Common myeloid progenitor, CD34-positive (primary cell): ENCODE data around the gene CYFIP2.
A peak's percentile ranks its signal among the peaks of the same experiment; 100 is the strongest.

Experiments
- CTCF ChIA-PET: fragments of 350-600 bp; sonication (Branson Sonifier 250); formaldehyde crosslinking; loops from one replicate; lab custom pipeline; 2021; ENCODE audit warnings: antibody characterized with exemption; lab: Charles Lee
- POLR2A ChIA-PET: fragments of 350-600 bp; sonication (Branson Sonifier 250); formaldehyde crosslinking; loops from one replicate; lab custom pipeline; 2021; ENCODE audit warnings: antibody characterized with exemption; lab: Charles Lee
- DNase-seq, 3 donors: peaks; one replicate each; pipeline versions ENCODE4 v3.0.0 to v3.0.0-alpha.2; 2013
- H3K27ac ChIP-seq, 2 experiments: 1 replicate in 1 of 2; 2 replicates in 1 of 2; pipeline ENCODE4 v1.7.0; 2013; ENCODE audit warnings: inconsistent platforms in 2 of 2, low read length in 2 of 2, mild to moderate bottlenecking in 2 of 2, low read depth in 1 of 2, moderate library complexity in 1 of 2; ENCODE audit not compliant: severe bottlenecking in 2 of 2, insufficient read depth in 1 of 2, poor library complexity in 1 of 2
- H3K27me3 ChIP-seq, 5 experiments: replicated peaks in 2 of 5; 1 replicate in 3 of 5; 2 replicates in 2 of 5; pipeline versions ENCODE4 v1.6.1 to v1.7.0; 2013; ENCODE audit warnings: low read length in 4 of 5, mild to moderate bottlenecking in 2 of 5, moderate library complexity in 2 of 5, inconsistent platforms in 1 of 5; ENCODE audit not compliant: insufficient read depth in 5 of 5, control insufficient read depth in 4 of 5
- H3K36me3 ChIP-seq, 4 experiments: 1 replicate in 2 of 4; 2 replicates in 2 of 4; pipeline versions ENCODE4 v1.6.1 to v1.7.0; 2013; ENCODE audit warnings: low read length in 3 of 4, control low read depth in 1 of 4, mild to moderate bottlenecking in 1 of 4; ENCODE audit not compliant: control insufficient read depth in 4 of 4, insufficient read depth in 4 of 4
- H3K4me1 ChIP-seq, 4 experiments: 1 replicate in 3 of 4; 2 replicates in 1 of 4; pipeline versions ENCODE4 v1.6.1 to v1.7.1; 2013; ENCODE audit warnings: low read length in 3 of 4, mild to moderate bottlenecking in 3 of 4, control low read depth in 1 of 4, inconsistent platforms in 1 of 4, moderate library complexity in 1 of 4; ENCODE audit not compliant: control insufficient read depth in 4 of 4, insufficient read depth in 4 of 4; ENCODE audit errors: control extremely low read depth in 1 of 4
- H3K4me3 ChIP-seq, 7 experiments: 1 replicate in 4 of 7; 2 replicates in 3 of 7; pipeline versions ENCODE4 v1.5.1 to v1.7.0; 2013; ENCODE audit warnings: mild to moderate bottlenecking in 7 of 7, low read length in 6 of 7, moderate library complexity in 6 of 7, inconsistent platforms in 2 of 7, low read depth in 2 of 7, control low read depth in 1 of 7; ENCODE audit not compliant: insufficient read depth in 4 of 7, control insufficient read depth in 1 of 7; ENCODE audit errors: extremely low read depth in 1 of 7
- H3K9me3 ChIP-seq, 5 experiments: 1 replicate in 4 of 5; 2 replicates in 1 of 5; pipeline versions ENCODE4 v1.6.1 to v1.7.1; 2013; ENCODE audit warnings: low read length in 4 of 5, mild to moderate bottlenecking in 2 of 5, inconsistent platforms in 1 of 5, low read depth in 1 of 5, moderate library complexity in 1 of 5; ENCODE audit not compliant: control insufficient read depth in 4 of 5, insufficient read depth in 2 of 5; ENCODE audit errors: control extremely low read depth in 1 of 5
- WGBS: methylation state at CpG from one replicate; pipeline ENCODE4 v1.1.5; 2013; ENCODE audit not compliant: insufficient coverage; 5-methylcytosine and 5-hydroxymethylcytosine counted together

Gene CYFIP2

DNA sequence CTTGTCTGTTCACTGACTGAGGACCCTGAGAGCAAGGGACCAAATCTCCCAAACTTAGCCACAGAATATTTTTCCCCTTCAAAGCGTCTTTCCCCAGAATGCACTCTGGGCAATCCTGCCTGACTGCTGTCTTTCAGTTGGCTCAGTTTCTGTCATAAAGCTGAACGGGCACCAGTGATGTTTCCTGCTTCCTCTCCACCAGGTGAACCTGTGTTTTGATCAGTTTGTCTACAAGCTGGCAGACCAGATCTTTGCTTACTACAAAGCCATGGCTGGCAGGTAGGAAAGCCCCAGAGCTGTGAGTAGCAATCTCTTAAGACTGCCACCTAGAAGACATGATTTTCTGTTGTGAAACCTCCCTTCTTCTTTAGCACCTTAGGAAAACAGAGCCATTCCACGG is 61.8 kb downstream of the CYFIP2 start:
- CTCF ChIA-PET = interaction anchor here (0.6 to 4.7 kb wide), 20 partner anchors 9 to 421 kb away, joined by 3 to 31 read pairs (median 6); partner anchors contain the start of gene LSM11
- WGBS = 65% methylated on average over 2 of the region's 3 CpGs
- peak in 1 of 3 donors; percentile 5 for DNase-seq

DNA sequence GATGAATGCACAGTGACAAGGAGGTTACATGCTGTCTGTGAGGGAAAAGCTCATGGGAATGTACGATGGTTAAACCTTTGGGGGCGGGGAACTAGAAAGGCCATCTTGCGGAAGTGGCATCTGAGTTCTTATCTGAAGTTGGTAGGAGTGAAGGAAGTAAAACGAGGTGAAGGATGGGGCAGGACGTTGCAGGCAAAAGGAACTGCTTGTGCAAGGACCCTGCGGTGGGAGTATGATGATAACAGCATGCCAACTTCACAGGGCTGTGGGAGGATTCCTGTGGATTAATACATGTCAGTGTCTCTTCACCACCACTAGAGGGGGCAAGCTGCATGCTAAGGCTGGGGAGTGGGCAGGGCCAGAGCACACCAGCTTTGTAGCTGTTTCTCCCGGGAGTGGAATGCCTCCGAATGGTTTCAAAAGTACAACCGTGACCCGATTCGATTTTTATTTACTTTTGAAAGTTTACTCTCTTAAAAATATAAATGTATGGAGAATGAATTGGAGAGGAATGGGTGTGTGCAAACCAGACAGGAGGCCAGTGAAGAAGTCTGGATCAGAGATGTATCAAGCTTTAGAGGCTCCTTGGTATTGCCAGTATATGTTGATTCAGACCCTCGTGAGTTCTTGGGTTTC is 62.5 kb downstream of the CYFIP2 start:
- H3K27ac ChIP-seq = no peak overlapping the region
- no peaks in the 10 kb centered on the region for H3K27me3 ChIP-seq
- H3K9me3 ChIP-seq = no peaks in the 10 kb centered on the region
- peak overlapping the region in 1 of 7 experiments; percentile 21 for H3K4me3 ChIP-seq
- POLR2A ChIA-PET = no interaction called here
- H3K4me1 ChIP-seq = peaks cover 0 to 3% (median 0%) of the 10 kb centered on the region in 4 experiments
- 35% methylated on average over 6 of the region's 12 CpGs for WGBS
- CTCF ChIA-PET = interaction anchor here (0.7 to 4.7 kb wide), 26 partner anchors 8 to 420 kb away, joined by 3 to 31 read pairs (median 6); partner anchors contain the start of genes LSM11 and MED7
- peaks cover 26 to 87% (median 61%) of the 10 kb centered on the region in 4 experiments for H3K36me3 ChIP-seq
- DNase-seq = peak; percentile 80 to 85 (median 81)

More for the DNA sequence above, 61.8 kb downstream of the CYFIP2 start:
- peaks cover 0 to 3% (median 0%) of the 10 kb centered on the region in 4 experiments for H3K4me1 ChIP-seq
- H3K27me3 ChIP-seq = no peaks in the 10 kb centered on the region
- no peaks in the 10 kb centered on the region for H3K9me3 ChIP-seq
- no peak overlapping the region for H3K4me3 ChIP-seq
- peaks cover 20 to 87% (median 60%) of the 10 kb centered on the region in 4 experiments for H3K36me3 ChIP-seq
- no peak overlapping the region for H3K27ac ChIP-seq
- POLR2A ChIA-PET = no interaction called here

DNA sequence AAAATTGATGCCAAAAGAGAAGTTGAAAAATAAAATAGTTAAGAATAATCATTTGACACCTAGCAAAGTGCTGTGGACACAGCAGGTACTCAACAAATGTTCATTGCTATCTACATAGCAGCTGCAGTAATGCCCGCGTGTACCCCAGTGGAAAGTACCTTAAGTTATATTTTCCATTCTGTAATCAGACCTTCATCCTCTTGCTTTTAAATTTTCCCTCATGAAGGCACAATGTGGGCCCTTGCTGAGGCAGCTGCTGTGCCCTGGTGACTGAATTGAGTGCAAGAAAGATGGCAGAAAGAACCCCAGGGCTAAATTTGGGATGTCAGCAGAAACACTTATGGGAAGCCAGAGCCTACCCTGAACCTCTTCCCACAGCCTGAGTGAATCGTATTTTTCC is 65.9 kb downstream of the CYFIP2 start:
- Histone ChIP-seq H3K4me3 (no peak overlapping the region), H3K27me3 (no peaks in the 10 kb centered on the region), H3K27ac (no peak overlapping the region), H3K9me3 (no peaks in the 10 kb centered on the region), H3K4me1 (peaks cover 0 to 3% (median 0%) of the 10 kb centered on the region in 4 experiments), H3K36me3 (peaks cover 20 to 85% (median 56%) of the 10 kb centered on the region in 4 experiments)
- WGBS = 100% methylated on average over 2 of the region's 3 CpGs
- CTCF ChIA-PET = interaction anchor here (4.7 kb wide), 1 partner anchor 11 kb away, joined by 31 read pairs; a partner anchor contains a TSS
- POLR2A ChIA-PET = no interaction called here
- no peak for DNase-seq

DNA sequence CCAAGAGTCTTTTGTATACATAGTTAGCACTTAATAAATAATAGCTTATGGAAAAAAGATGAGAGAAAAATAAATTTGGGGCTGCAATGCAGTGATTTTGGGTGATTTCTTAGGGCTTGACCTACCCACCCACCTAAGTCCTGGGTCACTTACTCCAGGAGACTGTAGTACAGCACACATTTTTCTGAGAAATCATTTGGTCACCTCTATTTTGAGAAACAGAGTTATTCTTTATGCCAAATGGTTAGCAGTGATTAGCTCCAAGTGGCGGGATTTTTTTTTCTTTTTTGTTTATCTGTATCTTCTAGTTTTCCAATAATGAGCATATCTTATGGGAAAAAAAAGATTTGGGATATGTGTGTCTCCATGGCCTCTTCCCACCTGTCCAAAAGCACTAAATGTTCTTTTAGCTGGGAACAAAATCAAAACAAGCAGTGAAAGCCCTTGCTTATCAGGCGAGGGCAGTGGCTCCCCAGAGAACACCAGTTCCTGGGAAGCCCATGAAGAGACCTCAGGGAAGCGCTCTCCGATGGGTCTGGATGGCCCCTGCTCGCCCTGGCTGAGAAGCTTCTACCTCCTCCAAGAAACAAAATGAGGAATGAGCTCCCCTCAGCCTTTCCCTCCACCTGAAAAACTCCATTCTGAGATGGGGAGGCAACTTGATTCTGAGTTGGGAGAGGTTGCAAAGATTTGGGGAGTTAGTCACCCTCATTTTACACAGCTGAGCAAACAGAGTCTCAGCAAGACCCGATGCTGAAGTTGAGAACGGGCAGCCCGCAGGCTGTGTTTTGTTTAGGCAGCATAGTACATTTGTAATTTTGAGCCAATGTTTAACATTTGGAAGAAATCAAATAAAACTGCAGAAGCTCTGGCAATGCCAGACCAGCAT is 69.9 kb downstream of the CYFIP2 start:
- WGBS = 97% methylated on average over 4 of the region's 8 CpGs
- ChIA-PET POLR2A (no interaction called here), CTCF (interaction anchor here (0.6 to 2.3 kb wide), 10 partner anchors 8 to 1632 kb away, joined by 3 to 12 read pairs (median 3); a partner anchor contains a TSS)
- Histone ChIP-seq H3K9me3 (no peaks in the 10 kb centered on the region), H3K4me1 (no peaks in the 10 kb centered on the region), H3K27me3 (no peaks in the 10 kb centered on the region), H3K36me3 (peaks cover 35 to 97% (median 65%) of the 10 kb centered on the region in 4 experiments), H3K4me3 (no peak overlapping the region), H3K27ac (no peak overlapping the region)
- DNase-seq = no peak

DNA sequence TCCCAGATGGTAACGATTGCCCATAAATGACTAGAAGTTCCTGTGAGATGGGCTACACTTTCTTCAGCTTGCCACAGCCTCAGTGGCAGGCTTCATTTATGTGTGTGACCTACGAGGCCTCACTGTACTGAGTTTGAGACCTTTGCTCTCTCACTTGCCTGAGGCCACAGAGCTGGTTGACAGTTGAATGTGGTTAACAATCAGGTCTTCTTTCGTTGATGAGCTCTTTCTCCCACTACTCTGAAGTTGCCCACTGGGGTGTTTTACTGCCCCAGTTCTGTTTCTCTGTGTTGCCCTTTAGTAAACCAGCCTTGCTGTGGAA is 70.5 kb downstream of the CYFIP2 start:
- no peak overlapping the region for H3K27ac ChIP-seq
- WGBS = 89% methylated on average over 3 of the region's 3 CpGs
- peaks cover 37 to 97% (median 68%) of the 10 kb centered on the region in 4 experiments for H3K36me3 ChIP-seq
- no peak for DNase-seq
- no peaks in the 10 kb centered on the region for H3K27me3 ChIP-seq
- no peaks in the 10 kb centered on the region for H3K9me3 ChIP-seq
- H3K4me1 ChIP-seq = no peaks in the 10 kb centered on the region
- POLR2A ChIA-PET = no interaction called here
- no peak overlapping the region for H3K4me3 ChIP-seq
- CTCF ChIA-PET = interaction anchor here (0.9 to 2.3 kb wide), 10 partner anchors 8 to 187 kb away, joined by 3 to 12 read pairs (median 3); a partner anchor contains a TSS

DNA sequence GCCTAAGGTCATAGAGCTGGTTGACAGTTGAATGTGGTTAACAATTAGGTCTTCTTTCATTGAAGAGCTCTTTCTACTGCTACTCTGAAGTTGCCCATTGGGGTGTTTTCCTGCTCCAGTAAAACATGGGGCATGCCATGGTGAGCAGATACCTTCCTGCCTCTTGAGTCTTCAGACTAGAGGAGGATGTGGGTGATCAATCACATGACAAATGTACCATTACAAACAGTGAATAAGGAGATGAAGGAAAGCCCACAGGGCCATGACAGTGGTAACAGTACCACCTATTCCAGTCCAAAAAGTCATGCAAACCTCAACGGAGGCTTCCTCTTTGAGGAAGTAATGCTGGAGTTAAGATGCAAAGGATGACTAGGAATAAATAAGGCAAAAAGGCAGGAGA is 73.5 kb downstream of the CYFIP2 start:
- Histone ChIP-seq H3K9me3 (no peaks in the 10 kb centered on the region), H3K36me3 (peaks cover 30 to 94% (median 66%) of the 10 kb centered on the region in 4 experiments), H3K4me1 (no peaks in the 10 kb centered on the region), H3K4me3 (no peak overlapping the region), H3K27ac (no peak overlapping the region), H3K27me3 (no peaks in the 10 kb centered on the region)
- ChIA-PET CTCF (interaction anchor here (1.5 to 9.4 kb wide), 2 partner anchors 11 to 138 kb away, joined by 6 to 68 read pairs; no protein-coding TSS in a partner anchor), POLR2A (no interaction called here)
- no peak for DNase-seq
- 80% methylated on average over 1 of the region's 1 CpG for WGBS
